CD4-positive, alpha-beta T cell treated with Interleukin-6 for 4 hours (primary cell): ENCODE data around the gene SRPX2.
"Not testable (repeated sequence)": the region's sequence is repeated elsewhere in the genome, so short reads cannot be mapped to it uniquely, and the experiment has no call there.

ENCODE experiments used
- DNase-seq: peaks from one replicate; pipeline ENCODE4 v3.0.0-alpha.2; 2020; ENCODE audit warnings: mixed read lengths

SRPX2 gene

DNA sequence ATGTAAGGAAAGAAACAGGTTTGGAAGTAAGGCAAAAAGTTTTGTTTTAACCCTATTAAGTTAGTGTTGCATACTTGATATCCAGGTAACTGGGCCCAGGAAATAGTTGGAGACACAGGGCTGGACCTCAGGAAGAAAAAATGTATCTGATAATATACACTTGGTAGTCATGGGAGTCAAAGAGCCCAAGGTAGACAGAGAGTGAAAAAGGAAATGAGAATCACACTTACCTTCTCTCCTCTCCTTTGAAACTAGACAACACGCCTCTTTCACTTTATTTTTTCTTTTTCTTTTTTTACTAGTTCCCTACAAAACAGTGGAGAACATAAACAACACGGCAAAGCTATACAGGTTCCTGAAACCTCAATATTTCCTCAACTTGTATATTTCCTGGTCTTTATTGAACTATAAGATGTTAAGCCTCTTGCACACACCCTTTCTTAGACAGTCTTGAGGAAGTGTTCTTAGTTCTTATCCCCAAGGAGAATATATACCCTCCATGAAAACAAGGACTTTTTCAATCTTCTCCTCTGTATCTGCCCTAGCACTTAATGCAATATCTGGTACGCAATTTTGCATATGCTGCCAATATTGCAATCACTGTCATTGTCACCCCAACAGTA is 60.7 kb downstream of the SRPX2 start:
- no peak for DNase-seq

DNA sequence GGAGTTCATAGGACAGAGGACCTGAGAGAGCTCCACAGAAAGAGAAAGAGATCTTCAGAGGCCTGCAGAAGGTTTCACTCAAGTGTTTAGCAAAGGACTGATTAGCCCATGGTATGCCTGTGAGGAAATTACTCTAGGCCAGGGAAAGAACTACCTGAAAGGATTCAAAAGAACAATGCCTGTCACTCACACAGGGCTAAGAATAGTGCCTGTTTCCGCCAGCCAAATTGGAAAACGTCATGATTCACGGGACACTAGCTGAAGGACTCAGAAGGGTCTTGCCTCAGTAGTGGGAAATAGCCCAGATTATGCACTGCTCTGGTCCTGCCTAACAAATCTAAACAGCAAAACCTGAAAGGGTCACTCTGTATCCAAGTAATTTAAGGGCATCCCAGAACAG is 66.8 kb downstream of the SRPX2 start:
- DNase-seq: no peak

DNA sequence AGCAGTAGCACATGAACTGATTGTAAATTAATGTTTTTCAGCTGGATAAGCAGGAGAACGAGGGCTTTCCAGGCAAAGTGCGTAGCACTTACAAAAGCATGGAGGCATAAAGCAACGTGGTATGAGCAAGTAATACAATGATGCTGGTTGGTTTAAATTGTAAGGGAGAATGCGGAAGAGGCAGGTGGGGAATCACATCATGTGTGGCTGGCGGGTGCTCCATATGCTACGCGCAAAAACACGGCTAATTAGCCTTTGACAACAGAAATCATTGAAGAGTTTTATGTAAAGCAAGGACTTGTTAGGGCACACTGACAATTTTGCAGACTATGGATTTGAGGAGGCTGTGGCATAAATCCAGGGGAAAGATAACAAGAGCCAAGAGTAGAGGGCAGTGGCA is 73.4 kb downstream of the SRPX2 start:
- DNase-seq: no peak

DNA sequence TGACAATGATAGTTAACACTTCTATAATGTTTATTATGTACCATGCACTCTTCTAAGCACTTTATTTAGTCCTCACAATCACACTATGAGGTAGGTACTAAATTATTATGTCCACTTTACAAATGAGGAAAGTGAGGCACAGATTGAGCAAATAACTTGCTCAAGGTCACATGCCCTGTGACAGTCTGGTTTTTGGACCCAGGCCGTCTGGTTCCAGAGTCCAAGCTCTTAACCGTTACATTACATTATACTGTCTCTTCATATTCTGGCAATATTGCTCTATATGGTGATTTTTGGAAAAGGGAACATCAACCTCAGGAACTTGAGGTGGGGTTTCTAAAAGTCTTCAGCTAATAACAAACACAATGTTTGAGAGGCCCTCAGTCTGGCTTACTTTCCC is 75.1 kb downstream of the SRPX2 start:
- DNase-seq: no peak

DNA sequence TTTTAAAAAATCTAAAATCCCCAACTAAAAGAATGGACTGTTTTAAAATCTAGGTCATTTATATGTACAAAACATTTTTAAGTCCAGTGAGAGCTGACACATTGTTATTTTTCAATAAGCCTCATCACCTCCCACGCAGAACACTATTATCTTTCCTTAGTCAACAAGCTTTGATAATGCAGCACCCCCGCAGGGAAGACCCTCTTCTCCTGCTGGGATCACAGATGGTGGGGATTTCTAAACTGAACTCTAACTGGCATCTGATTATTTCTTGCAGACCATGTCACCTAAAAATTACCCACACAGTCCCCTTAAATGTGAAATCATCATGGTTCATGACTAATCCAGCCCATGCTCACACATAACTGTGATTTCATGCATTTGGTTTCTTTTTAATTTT is 76.3 kb downstream of the SRPX2 start:
- DNase-seq: no peak

DNA sequence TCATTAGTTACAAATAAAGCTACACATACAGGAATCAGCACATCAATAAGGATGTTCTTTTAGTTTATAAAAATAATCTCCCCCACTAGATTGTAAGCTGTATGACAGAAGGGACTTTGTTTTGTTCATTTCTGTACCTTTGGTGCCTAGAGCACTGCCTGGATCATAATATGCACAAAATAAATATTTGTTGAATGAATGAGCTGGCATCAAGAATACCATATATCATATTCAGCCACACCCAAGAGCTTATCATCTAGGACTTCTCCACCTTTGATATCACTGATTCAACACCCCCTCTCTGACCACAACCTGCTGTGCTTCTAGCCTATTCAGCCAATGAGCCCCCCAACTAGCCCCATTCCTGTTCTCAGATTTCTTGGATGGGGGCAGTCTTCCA is 77.3 kb downstream of the SRPX2 start:
- no peak for DNase-seq

DNA sequence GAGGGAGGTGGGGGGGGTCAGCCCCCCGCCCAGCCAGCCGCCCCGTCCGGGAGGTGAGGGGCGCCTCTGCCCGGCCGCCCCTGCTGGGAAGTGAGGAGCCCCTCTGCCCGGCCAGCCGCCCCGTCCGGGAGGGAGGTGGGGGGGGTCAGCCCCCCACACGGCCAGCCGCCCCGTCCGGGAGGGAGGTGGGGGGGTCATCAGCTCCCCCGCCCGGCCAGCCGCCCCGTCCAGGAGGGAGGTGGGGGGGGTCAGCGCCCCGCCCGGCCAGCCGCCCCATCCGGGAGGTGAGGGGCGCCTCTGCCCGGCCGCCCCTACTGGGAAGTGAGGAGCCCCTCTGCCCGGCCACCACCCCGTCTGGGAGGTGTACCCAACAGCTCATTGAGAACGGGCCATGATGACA is 80.0 kb downstream of the SRPX2 start:
- DNase-seq: not testable (repeated sequence)
